Activated T-cell treated with anti-CD3 and anti-CD28 coated beads, Interleukin-2, amount 50 U/mL, for 4 hours (primary cell): Measurements from ENCODE around the gene CD93. TPM values are rescaled to one million over a fixed set of nuclear protein-coding genes. Genes with fewer than 3 reads are reported as not detected.

Source experiments
- ATAC-seq, 2 donors: fragments of 200-7000 bp; cut with Tn5 transposase; one replicate each; pipeline ENCODE4 v1.10.0; 2021
- DNase-seq: peaks from one replicate; pipeline ENCODE4 v3.0.0-alpha.2; 2020
- H3K27me3 Mint-ChIP-seq: one replicate; pipeline ENCODE4 v1.8.0; 2021; ENCODE audit warnings: low read depth, mixed read lengths
- H3K36me3 Mint-ChIP-seq: one replicate; pipeline ENCODE4 v1.8.0; 2022; ENCODE audit warnings: mixed read lengths; ENCODE audit not compliant: insufficient read depth
- H3K4me1 Mint-ChIP-seq: one replicate; pipeline ENCODE4 v1.8.0; 2021; ENCODE audit warnings: low read depth, mixed read lengths
- H3K4me3 Mint-ChIP-seq: one replicate; pipeline ENCODE4 v1.8.0; 2021; ENCODE audit warnings: mild to moderate bottlenecking, moderate library complexity, mixed read lengths
- H3K9me3 Mint-ChIP-seq: one replicate; pipeline ENCODE4 v1.8.0; 2021; ENCODE audit warnings: mixed read lengths
- total RNA-seq, 3 donors: library from RNA; stranded (reverse); gene quantifications; one replicate each; pipeline ENCODE4 v1.2.1, GENCODE V29; 2021

The CD93 gene
- total RNA-seq, 3 donors from 2014 or later, result 0.18 to 0.76 (median 0.30) TPM

DNA sequence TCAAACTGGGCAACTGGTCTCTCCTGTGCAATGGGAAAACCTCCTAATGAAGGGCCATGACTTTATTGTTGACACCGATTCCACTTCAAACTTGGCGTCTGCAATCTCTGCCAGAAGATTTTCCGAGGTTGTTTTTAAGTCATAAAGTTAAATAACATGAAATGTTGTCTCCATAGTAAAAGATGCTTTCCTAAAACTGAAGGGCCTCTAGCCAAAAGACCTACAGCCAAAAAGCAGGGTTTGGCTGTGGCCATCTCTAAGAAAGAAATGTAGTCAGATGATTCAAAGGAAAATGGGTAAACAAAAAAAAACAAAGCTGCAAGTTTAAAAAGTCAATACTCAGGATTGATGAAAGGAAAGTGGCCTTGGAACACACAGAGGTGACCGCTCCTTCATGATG lies 14.1 kb downstream of the CD93 start:
- no peak overlapping the region for H3K4me3 Mint-ChIP-seq
- no peaks in the 10 kb centered on the region for H3K4me1 Mint-ChIP-seq
- H3K36me3 Mint-ChIP-seq, result no peaks in the 10 kb centered on the region
- peaks cover 2% of the 10 kb centered on the region for H3K27me3 Mint-ChIP-seq
- no peak for DNase-seq
- no peaks in the 10 kb centered on the region for H3K9me3 Mint-ChIP-seq
- ATAC-seq, result no peak

DNA sequence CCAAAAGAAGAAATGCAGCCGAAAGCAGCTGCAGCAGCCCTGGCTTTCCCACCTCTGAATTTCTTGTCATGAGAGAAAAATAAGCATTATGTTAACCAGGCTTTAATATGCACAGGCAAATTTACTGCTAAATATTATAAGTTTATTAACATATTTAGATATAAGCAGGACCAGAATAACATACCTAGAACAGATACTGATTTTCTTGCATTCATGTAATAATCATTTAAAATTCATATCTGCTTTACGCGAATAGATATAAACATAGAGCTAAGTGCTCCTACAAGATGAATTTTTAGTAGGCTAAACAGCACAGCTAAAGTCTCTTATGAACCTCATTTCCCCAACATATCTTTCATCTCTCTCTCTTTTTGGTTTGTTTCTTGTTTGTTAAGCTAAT lies 14.7 kb downstream of the CD93 start:
- Mint-ChIP-seq H3K9me3 (no peaks in the 10 kb centered on the region), H3K27me3 (peaks cover 2% of the 10 kb centered on the region), H3K4me1 (no peaks in the 10 kb centered on the region), H3K36me3 (no peaks in the 10 kb centered on the region), H3K4me3 (no peak overlapping the region)
- ATAC-seq, result no peak
- no peak for DNase-seq

DNA sequence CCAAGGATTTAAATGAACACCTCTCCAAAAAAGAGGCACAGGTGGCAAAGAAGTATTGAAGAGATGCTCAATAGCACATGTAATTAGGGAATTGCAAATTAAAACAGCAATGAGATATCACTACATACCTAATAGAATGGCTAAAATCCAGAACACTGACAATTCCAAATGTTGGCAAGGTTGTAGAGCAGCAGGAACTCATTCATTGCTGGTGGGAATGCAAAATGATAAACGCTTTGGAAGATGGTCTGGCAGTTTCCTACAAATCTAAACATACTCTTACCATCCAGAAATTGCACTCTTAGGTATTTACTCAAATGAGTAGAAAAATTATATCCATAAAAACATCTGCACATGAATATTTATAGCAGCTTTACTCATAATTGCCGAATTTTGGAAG lies 17.0 kb downstream of the CD93 start:
- Mint-ChIP-seq H3K36me3 (no peaks in the 10 kb centered on the region), H3K27me3 (peaks cover 3% of the 10 kb centered on the region), H3K4me1 (no peaks in the 10 kb centered on the region), H3K9me3 (no peaks in the 10 kb centered on the region), H3K4me3 (no peak overlapping the region)
- ATAC-seq (no peak), DNase-seq (no peak)

DNA sequence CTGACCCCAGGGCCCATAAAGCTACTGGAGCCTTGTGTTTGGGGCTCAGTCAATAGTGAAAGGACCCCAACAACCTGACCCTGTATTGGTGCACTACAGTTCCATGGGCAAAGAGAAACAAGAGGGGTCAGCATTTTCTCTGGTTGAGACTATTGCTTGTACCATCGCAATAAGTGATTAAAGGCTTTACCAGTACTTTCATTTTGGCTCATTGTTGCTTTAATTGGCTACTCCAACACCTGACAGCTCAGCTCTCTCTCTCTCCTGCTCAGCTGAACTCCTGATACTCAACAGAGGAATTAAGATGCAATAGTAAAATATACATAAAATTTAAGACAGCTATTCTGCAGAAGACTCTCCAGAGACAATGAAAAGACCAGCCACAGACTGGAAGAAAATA lies 17.8 kb downstream of the CD93 start:
- Mint-ChIP-seq H3K4me1 (no peaks in the 10 kb centered on the region), H3K36me3 (no peaks in the 10 kb centered on the region), H3K9me3 (no peaks in the 10 kb centered on the region), H3K27me3 (peaks cover 5% of the 10 kb centered on the region), H3K4me3 (no peak overlapping the region)
- no peak for DNase-seq
- no peak for ATAC-seq

DNA sequence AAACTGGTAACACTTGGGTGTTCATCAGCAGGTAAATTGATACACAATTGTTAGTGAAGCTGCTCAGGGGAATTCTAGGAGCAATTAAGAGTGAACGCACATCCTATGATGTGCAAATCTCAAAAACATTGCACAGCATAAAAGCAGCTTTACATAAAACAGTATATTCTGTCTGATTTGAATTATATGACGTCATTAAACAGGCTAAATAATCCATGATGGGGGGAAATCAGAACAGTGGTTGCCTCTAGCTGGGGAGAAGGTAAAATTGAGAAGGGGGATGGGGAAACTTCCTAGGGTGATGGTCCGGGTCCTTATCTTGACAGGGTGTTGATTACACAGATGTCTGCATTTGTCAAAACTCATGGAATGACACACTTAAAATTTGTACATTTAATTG lies 19.4 kb downstream of the CD93 start:
- Mint-ChIP-seq H3K4me1 (no peaks in the 10 kb centered on the region), H3K9me3 (no peaks in the 10 kb centered on the region), H3K36me3 (no peaks in the 10 kb centered on the region), H3K27me3 (peaks cover 5% of the 10 kb centered on the region), H3K4me3 (no peak overlapping the region)
- no peak for ATAC-seq
- DNase-seq, result no peak

DNA sequence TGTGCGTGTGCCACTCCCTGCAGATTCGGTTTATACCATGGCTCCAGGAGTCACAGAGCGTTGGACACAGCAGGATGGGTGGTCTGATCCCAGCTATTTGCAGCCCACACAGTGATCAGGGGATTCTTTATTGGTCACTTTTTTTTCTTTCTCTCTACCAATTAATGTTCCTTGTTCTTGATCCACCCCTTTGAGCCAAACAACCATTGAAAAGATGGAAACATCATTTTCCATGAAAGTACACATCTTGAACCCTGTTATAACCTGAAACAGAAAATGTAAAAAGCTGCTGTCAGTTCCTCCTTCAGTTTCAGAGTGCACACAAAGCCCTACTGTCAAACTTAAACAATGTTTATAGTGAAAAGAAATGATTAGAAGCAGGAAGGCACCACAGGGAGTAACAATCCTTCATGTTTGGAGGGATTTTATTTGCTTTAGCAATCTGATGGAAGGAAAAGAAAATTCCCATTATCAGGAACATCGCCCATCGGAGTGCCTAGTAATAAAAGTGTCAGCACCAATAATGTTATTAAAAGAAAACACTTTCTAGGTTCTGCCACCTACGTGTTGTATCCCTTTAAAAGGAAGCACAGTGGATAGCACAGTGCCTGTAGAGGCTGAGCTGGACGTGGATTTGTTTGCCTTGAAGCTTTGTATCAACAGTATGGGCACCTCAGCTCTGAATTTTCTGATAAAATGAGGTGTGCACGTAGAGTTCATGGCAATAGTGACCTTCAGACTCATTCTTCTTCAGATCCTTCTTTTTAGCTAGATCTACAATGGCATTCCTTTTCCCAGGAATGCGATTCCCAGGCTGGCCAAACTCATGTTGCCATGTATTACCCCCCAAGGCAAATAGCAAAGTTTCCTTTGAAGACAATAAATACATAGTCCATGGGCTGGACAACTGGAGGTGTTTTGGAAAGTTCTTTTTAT lies 20.6 kb downstream of the CD93 start:
- Mint-ChIP-seq H3K4me1 (no peaks in the 10 kb centered on the region), H3K27me3 (peaks cover 5% of the 10 kb centered on the region), H3K36me3 (no peaks in the 10 kb centered on the region), H3K9me3 (no peaks in the 10 kb centered on the region), H3K4me3 (no peak overlapping the region)
- no peak for DNase-seq
- no peak for ATAC-seq

DNA sequence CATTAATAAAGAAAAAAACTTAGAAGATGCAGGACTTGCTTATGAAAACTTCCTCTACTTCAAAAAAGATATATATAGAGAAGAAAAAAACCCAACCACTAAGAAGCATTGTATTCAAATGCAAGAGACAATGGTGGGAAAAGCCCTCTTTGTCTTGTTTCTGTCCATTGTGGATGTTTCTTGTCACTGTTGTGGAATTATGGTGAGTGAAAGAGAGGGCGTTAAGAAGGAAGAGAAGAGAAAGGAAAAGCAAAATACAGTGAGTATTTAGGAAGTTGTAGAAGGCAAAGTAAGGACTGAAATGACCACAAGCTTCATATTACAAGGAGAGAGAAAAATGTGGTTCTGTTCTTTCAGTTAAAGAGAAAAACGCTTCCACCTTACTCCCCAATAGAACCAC lies 22.5 kb downstream of the CD93 start:
- Mint-ChIP-seq H3K4me1 (no peaks in the 10 kb centered on the region), H3K36me3 (no peaks in the 10 kb centered on the region), H3K9me3 (no peaks in the 10 kb centered on the region), H3K27me3 (peaks cover 3% of the 10 kb centered on the region), H3K4me3 (no peak overlapping the region)
- DNase-seq (no peak), ATAC-seq (no peak)

DNA sequence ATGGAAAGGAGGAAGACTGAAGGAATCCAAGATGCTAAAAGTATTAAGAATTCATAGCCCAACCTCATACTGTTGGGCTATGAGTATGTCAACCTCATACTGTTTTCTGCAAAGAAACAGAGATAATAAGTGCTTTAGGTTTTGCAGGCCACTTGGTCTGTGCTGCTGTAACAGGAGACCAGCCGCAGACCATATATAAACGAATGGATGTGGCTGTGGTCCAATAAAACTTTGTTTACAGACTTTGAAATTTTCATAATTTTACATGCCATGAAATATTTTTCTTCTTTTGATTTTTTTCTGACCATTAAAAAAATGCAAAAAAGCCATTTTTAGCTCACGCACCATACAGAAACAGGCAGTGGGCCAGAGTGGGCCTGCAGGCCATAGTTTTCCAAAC lies 23.0 kb downstream of the CD93 start:
- Mint-ChIP-seq H3K9me3 (no peaks in the 10 kb centered on the region), H3K27me3 (peaks cover 3% of the 10 kb centered on the region), H3K4me1 (no peaks in the 10 kb centered on the region), H3K36me3 (no peaks in the 10 kb centered on the region), H3K4me3 (no peak overlapping the region)
- no peak for ATAC-seq
- DNase-seq, result no peak

DNA sequence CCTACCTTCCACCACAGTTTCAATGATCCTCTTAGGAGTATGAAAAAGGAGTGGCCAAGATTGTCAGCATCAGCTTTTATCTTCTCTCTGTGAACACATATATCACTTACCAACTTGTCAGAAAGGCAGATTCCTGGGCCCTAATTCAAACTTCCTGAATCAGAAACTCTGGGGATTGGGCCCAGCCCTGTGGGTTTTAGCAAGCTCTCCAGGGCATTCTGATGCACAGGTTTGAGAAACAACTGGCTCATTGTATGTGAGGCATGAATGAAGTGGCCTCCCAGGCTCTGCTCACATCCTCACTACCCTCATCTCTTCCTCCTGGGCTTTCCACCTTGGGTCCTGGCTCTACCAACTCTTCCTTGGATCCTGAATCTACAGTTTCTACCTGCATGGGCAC lies 23.5 kb downstream of the CD93 start:
- H3K9me3 Mint-ChIP-seq, result no peaks in the 10 kb centered on the region
- ATAC-seq (no peak), DNase-seq (no peak)
- no peaks in the 10 kb centered on the region for H3K4me1 Mint-ChIP-seq
- peaks cover 3% of the 10 kb centered on the region for H3K27me3 Mint-ChIP-seq
- no peaks in the 10 kb centered on the region for H3K36me3 Mint-ChIP-seq
- no peak overlapping the region for H3K4me3 Mint-ChIP-seq

DNA sequence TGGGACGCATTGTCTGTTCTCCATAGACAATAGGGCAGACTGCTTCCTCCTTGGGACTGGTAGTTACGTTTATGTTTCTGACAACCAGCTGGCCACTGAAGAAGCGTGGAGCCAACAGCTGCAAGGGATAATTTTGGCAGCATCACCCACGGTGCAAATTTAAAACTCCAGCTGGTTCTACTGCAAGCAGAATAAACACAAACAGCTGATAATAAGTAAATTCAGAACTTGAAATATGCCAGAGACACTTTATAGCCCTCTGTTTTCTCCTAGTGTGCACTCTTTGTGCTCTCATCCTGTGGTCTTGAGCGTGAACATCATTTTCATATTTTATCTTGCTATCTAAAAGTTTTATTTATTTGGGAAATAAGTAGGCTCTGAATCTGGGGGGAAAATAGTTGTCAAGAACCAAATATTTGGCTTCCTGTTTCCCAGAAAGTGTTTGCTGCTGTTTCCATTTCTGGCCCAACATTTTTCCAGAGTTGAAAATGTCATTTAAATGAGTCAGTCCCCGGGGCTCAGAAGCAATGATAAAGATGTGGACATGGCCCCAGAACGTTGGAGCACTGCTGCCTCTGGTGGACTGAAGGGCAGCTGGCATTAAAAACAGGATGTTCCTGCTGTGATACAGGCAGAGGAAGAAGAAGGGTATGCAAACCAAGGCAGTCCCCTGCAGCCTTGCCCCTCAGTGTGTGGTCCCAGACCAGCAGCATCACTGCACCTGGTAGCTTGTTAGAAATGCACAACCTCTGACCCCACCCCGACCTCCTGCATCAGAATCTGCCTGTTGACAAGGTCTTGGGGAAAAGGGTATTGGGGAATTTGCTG lies 24.2 kb downstream of the CD93 start:
- no peaks in the 10 kb centered on the region for H3K36me3 Mint-ChIP-seq
- H3K9me3 Mint-ChIP-seq, result no peaks in the 10 kb centered on the region
- no peak for ATAC-seq
- no peaks in the 10 kb centered on the region for H3K4me1 Mint-ChIP-seq
- no peak overlapping the region for H3K4me3 Mint-ChIP-seq
- DNase-seq, result no peak
- peaks cover 3% of the 10 kb centered on the region for H3K27me3 Mint-ChIP-seq

DNA sequence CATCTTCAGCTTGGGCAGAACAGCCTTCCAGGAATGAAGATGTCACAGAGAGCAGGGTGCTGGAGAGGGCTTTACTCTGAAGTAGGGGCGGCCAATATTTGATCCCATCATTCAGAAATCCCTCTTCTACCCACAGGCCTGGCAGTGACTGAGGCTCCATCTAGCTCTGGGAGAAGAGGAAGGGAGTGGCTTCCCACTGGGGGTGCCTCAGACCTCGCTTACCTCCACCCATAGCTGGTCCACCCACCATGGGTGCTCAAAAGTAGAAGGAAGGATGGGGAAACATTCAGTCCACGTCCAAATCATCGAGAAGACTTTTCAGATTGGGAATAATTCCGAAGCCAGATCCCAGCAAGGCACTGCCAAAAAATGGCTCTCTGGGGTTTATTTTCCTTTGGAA lies 24.9 kb downstream of the CD93 start:
- DNase-seq (no peak), ATAC-seq (no peak)
- Mint-ChIP-seq H3K4me1 (no peaks in the 10 kb centered on the region), H3K4me3 (no peak overlapping the region), H3K36me3 (no peaks in the 10 kb centered on the region), H3K9me3 (peaks cover 4% of the 10 kb centered on the region), H3K27me3 (peaks cover 3% of the 10 kb centered on the region)

DNA sequence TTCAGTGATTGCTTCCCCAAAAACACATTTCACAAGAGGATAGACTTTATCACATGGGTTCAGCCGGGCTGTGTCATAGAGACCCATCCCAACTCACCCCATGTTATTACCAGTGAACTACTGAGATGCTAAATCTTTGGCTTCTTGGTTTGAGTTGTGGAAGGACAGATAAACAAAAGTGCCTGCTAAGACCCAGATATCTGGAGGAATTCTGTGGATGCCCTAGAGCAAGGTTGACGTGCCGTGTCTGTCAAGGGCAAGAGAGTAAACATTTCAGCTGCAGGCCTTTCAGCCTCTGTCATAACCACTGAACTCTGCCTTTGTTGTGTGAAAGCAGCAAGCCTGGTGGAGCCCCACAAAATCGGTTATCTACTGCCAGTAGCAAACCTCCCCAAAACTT lies 25.5 kb downstream of the CD93 start:
- Mint-ChIP-seq H3K27me3 (peaks cover 3% of the 10 kb centered on the region), H3K36me3 (no peaks in the 10 kb centered on the region), H3K4me1 (no peaks in the 10 kb centered on the region), H3K9me3 (peaks cover 4% of the 10 kb centered on the region), H3K4me3 (no peak overlapping the region)
- no peak for ATAC-seq
- DNase-seq, result no peak

DNA sequence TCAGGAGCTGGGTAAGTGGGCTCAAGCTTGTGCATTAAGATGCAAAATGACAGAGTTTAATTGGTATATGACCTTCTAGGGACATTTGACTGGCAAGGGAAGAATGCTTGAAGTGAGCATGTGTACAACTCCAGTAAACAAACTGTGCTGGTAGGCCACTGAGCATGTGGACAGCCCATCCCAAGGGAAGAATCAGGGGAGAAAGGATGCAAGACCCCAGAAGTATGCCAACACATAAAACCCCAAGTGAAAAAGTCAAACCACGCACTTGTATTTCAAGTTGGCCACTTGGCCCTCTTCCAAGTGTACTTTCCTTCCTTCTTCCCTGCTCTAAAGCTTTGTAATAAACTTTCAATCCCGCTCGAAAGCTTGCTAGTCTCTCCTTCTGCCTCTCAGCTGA lies 26.3 kb downstream of the CD93 start:
- no peak for ATAC-seq
- H3K4me1 Mint-ChIP-seq, result no peaks in the 10 kb centered on the region
- H3K9me3 Mint-ChIP-seq, result peaks cover 4% of the 10 kb centered on the region
- peaks cover 2% of the 10 kb centered on the region for H3K27me3 Mint-ChIP-seq
- no peak overlapping the region for H3K4me3 Mint-ChIP-seq
- H3K36me3 Mint-ChIP-seq, result no peaks in the 10 kb centered on the region
- no peak for DNase-seq

DNA sequence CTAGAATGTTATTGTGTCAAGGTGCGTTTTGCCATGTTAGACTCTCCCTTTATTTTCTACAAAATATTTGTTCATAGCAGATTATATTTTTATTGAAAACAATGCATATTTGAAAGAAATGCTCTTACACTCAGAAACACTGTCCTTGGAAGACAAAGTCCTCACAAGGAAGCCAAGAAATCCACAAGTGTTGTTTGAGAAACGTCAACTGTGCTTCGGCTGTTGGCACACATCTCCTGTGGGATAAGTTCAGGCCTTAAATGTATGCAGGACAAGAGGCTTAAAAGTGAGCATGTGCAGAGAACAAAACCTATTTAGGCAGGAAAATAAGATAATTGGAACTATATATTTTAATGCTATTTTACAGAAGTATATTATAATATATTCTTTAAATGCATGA lies 27.1 kb downstream of the CD93 start:
- Mint-ChIP-seq H3K27me3 (peaks cover 2% of the 10 kb centered on the region), H3K4me3 (no peak overlapping the region), H3K9me3 (peaks cover 4% of the 10 kb centered on the region), H3K36me3 (no peaks in the 10 kb centered on the region), H3K4me1 (no peaks in the 10 kb centered on the region)
- DNase-seq (no peak), ATAC-seq (no peak)

DNA sequence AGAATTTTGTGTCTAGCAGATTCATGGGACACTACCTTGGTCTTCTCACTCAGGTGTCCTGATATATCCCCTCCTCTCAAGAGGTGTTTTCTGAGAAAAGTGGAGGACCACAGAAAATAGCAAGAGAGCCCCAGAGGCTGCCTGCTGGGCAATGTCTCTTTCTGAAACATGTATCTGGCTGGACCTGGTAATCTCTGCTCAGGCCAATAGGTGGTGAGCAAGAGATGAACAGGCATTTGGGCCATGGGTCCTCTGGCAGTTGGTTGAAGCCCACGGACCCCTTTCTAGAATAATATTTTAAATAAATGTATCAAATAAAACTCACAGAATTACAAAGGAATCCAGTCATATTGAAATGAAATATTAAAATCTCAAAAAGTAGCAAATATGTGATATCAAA lies 27.9 kb downstream of the CD93 start:
- H3K9me3 Mint-ChIP-seq, result peaks cover 4% of the 10 kb centered on the region
- no peaks in the 10 kb centered on the region for H3K4me1 Mint-ChIP-seq
- no peaks in the 10 kb centered on the region for H3K36me3 Mint-ChIP-seq
- no peak overlapping the region for H3K4me3 Mint-ChIP-seq
- peaks cover 5% of the 10 kb centered on the region for H3K27me3 Mint-ChIP-seq
- ATAC-seq, result no peak
- DNase-seq, result no peak
